Measurements from ENCODE around the gene ANKRD33B.
A peak's percentile ranks its signal among the peaks of the same experiment; 100 is the strongest.

The ANKRD33B gene

DNA sequence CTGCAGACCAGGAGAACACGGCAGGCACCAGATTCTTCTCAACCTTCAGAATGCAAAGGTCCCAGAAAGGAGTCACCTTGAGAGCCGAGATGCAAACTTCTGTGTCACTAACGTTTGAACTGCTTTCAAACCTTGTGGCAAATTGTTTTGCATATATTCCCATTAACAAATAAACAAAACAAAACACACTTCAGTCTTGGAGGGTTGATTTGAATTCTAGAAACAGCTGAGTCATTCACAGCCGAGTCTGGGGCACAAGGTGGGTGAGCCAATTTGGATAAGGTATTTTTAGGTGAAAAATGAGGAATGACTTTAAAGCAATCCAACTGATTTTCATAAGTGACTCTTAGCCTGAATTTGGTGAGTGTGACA lies 38.8 kb upstream of the ANKRD33B start:
- no peaks in the 10 kb centered on the region for H3K9me3 ChIP-seq (ENCODE audit: control insufficient read depth, low read length)
- H3K27ac ChIP-seq (ENCODE audit: insufficient read depth, low read length, poor library complexity, severe bottlenecking), result no peak overlapping the region
- H3K4me1 ChIP-seq (ENCODE audit: control insufficient read depth, insufficient read depth, low read length, poor library complexity, severe bottlenecking), result no peaks in the 10 kb centered on the region
- DNase-seq, result no peak
- H3K36me3 ChIP-seq (ENCODE audit: control insufficient read depth, insufficient read depth, low read length), result no peaks in the 10 kb centered on the region
- H3K4me3 ChIP-seq (ENCODE audit: insufficient read depth, low read depth, low read length, poor library complexity, severe bottlenecking), result no peak overlapping the region
- no peaks in the 10 kb centered on the region for H3K27me3 ChIP-seq (replicated peaks; ENCODE audit: control insufficient read depth, insufficient read depth, low read length, poor library complexity, severe bottlenecking)

DNA sequence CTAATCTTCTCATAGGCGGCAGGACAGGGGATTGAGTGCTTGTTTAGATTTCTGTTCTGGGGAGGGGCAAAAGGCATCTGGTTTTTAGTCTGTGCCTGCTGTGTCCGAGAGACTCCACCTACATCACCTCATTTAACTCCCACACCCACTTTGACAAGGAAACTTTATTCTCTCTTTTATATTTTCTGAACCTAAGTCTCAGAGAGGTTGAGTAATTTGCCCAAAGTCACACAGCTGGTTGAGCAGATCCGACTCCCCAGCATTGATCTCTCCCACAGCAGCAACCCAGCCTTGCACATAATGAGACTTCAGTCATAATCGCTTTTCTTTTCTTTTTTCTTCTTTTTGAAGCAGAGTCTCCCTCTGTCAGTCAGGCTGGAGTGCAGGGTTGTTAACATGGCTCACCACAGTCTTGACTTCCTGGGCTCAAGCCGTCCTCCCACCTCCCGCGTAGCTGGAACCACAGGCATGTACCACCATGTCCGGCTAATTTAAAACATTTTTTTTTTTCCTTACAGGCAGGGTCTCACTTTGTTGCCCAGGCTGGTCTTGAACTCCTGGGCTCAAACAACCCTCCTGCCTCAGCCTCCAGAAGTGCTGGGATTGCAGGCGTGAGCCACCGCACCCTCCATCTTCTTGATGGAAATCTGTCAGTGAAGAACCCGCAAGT lies 36.5 kb upstream of the ANKRD33B start:
- DNase-seq, result no peak
- Histone ChIP-seq H3K9me3 (ENCODE audit: control insufficient read depth, low read length) (no peaks in the 10 kb centered on the region), H3K36me3 (ENCODE audit: control insufficient read depth, insufficient read depth, low read length) (no peaks in the 10 kb centered on the region), H3K4me3 (ENCODE audit: insufficient read depth, low read depth, low read length, poor library complexity, severe bottlenecking) (no peak overlapping the region), H3K27me3 (replicated peaks; ENCODE audit: control insufficient read depth, insufficient read depth, low read length, poor library complexity, severe bottlenecking) (no peaks in the 10 kb centered on the region), H3K4me1 (ENCODE audit: control insufficient read depth, insufficient read depth, low read length, poor library complexity, severe bottlenecking) (no peaks in the 10 kb centered on the region), H3K27ac (ENCODE audit: insufficient read depth, low read length, poor library complexity, severe bottlenecking) (no peak overlapping the region)

DNA sequence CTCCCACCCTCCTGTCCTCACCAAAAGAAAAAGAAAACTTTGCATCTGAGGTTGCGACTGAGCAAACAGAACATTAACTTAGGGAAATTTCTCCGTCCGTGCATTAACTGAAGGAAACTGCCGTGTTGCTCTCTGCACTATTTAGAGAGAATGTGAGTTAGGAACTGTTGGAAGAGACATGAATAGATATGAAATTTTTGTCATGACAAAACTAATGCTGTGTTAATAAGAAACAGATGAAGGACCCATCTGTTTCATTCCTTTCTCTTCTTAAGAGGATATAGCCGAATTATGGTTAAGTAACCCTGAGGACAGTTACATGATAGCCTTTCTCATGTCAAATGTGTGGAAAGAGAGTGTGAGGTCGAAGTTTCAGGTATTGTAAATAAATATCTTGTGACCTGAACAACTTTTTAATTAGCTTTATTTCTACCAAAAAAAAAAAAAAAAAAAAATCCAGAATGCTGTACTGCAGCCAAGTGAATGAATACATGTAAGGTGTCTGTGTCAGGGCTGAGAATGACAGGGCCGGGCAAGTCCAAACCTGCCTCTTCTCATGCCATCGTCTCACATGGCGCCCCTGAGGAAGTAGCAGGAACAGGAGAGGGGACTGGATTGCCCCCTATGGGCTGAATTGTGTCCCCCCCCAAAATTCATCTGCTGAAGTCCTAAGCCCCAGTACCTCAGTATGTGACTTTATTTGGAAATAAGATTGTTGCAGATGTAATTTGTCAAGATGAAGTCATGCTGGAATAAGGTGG lies 35.6 kb upstream of the ANKRD33B start:
- Histone ChIP-seq H3K27ac (ENCODE audit: insufficient read depth, low read length, poor library complexity, severe bottlenecking) (no peak overlapping the region), H3K36me3 (ENCODE audit: control insufficient read depth, insufficient read depth, low read length) (no peaks in the 10 kb centered on the region), H3K9me3 (ENCODE audit: control insufficient read depth, low read length) (no peaks in the 10 kb centered on the region), H3K4me3 (ENCODE audit: insufficient read depth, low read depth, low read length, poor library complexity, severe bottlenecking) (no peak overlapping the region), H3K4me1 (ENCODE audit: control insufficient read depth, insufficient read depth, low read length, poor library complexity, severe bottlenecking) (peaks cover 3% of the 10 kb centered on the region), H3K27me3 (replicated peaks; ENCODE audit: control insufficient read depth, insufficient read depth, low read length, poor library complexity, severe bottlenecking) (no peaks in the 10 kb centered on the region)
- DNase-seq, result no peak

DNA sequence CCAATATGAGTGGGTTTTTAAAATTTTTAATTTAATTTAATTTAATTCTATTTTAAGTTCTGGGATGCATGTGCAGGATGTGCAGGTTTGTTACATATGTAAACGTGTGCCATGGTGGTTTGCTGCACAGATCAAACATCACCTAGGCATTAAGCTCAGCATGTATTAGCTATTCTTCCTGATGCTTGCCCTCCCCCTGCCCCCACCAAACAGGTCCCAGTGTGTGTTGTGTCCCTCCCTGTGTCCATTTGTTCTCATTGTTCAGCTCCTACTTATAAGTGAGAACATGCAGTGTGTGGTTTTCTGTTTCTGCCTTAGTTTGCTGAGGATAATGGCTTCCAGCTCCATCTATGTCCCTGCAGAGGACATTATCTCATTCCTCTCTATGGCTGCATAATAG lies 35.0 kb upstream of the ANKRD33B start:
- H3K9me3 ChIP-seq (ENCODE audit: control insufficient read depth, low read length), result no peaks in the 10 kb centered on the region
- DNase-seq, result no peak
- no peak overlapping the region for H3K4me3 ChIP-seq (ENCODE audit: insufficient read depth, low read depth, low read length, poor library complexity, severe bottlenecking)
- no peaks in the 10 kb centered on the region for H3K36me3 ChIP-seq (ENCODE audit: control insufficient read depth, insufficient read depth, low read length)
- no peaks in the 10 kb centered on the region for H3K27me3 ChIP-seq (replicated peaks; ENCODE audit: control insufficient read depth, insufficient read depth, low read length, poor library complexity, severe bottlenecking)
- H3K27ac ChIP-seq (ENCODE audit: insufficient read depth, low read length, poor library complexity, severe bottlenecking), result no peak overlapping the region
- peaks cover 4% of the 10 kb centered on the region for H3K4me1 ChIP-seq (ENCODE audit: control insufficient read depth, insufficient read depth, low read length, poor library complexity, severe bottlenecking)

DNA sequence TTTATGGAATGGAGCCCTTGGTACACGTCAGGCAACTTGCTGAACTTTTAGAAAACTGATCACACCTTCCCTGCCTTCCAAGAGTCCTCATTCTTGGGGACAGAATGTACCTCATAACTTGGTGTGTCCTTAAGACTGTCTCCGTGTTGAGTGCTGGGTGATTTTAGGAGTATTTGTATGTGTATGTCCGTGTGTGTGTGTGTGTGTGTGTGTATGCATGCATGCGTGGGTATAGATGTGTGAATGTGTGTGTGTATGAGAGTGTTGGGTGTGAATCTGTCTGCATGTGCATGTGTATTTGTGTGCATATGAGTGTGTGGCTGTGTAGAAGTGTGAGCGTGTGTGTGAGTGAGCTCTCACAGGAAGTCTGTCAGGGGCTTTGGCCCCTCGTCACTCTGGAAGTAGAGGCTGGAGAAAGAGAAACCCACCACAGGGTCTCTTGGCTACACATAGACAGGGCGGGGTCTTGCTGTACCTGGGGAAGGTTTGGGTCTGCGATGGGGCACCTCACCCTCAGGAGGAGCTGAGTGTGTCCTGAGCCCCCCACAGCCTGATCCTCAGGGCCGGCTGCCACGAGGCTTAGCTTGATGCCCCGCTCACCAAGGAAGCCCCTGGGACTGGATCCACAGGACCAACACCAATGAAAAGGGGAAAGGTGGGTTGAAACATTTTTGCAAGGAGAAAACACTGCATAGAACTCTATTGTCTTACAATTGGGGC lies 33.1 kb upstream of the ANKRD33B start:
- Histone ChIP-seq H3K9me3 (ENCODE audit: control insufficient read depth, low read length) (no peaks in the 10 kb centered on the region), H3K27me3 (replicated peaks; ENCODE audit: control insufficient read depth, insufficient read depth, low read length, poor library complexity, severe bottlenecking) (no peaks in the 10 kb centered on the region), H3K4me3 (ENCODE audit: insufficient read depth, low read depth, low read length, poor library complexity, severe bottlenecking) (no peak overlapping the region), H3K36me3 (ENCODE audit: control insufficient read depth, insufficient read depth, low read length) (no peaks in the 10 kb centered on the region), H3K27ac (ENCODE audit: insufficient read depth, low read length, poor library complexity, severe bottlenecking) (no peak overlapping the region), H3K4me1 (ENCODE audit: control insufficient read depth, insufficient read depth, low read length, poor library complexity, severe bottlenecking) (peaks cover 4% of the 10 kb centered on the region)
- no peak for DNase-seq

DNA sequence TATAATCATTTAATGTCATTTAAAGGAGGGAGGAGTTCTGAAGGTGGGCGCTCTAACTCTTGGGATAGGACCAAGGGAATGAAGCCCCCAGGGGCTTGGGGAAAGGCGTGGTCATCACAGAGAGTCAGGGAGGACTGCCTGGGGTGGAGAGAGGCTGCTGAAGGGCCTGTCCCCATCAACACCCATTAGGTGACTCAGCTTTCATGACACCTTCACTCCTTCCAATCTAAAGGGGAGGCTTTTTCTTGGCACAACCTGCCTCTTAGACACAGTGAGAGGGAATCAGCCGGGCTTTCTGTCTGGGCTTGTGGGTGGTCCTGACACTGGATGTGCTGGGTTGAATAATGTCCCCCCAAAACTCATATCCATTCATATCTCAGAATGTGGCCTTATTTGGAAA lies 31.4 kb upstream of the ANKRD33B start:
- no peaks in the 10 kb centered on the region for H3K36me3 ChIP-seq (ENCODE audit: control insufficient read depth, insufficient read depth, low read length)
- H3K27ac ChIP-seq (ENCODE audit: insufficient read depth, low read length, poor library complexity, severe bottlenecking), result no peak overlapping the region
- H3K27me3 ChIP-seq (replicated peaks; ENCODE audit: control insufficient read depth, insufficient read depth, low read length, poor library complexity, severe bottlenecking), result no peaks in the 10 kb centered on the region
- DNase-seq, result no peak
- H3K4me3 ChIP-seq (ENCODE audit: insufficient read depth, low read depth, low read length, poor library complexity, severe bottlenecking), result no peak overlapping the region
- H3K9me3 ChIP-seq (ENCODE audit: control insufficient read depth, low read length), result no peaks in the 10 kb centered on the region
- H3K4me1 ChIP-seq (ENCODE audit: control insufficient read depth, insufficient read depth, low read length, poor library complexity, severe bottlenecking), result peaks cover 8% of the 10 kb centered on the region

DNA sequence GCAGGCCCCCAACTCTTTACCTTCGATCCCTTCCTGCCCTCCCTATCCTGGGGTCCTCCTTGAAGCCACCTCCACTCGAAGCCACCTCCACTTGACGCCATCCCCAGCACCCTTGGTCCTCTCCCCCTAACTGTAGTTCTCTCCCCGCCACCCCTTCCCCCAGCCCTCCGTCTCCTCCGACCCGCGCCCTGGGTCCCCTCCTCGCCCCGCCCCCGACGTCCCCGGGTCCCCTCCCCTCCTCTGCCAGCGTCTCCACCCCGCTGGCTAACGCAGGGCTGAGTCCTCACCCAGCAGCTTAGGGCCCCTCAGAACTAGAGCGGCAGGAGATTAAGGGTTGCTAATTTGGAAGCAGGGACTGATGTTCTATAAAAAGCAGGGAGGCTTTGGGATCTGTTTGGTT lies 30.6 kb upstream of the ANKRD33B start:
- no peak for DNase-seq
- Histone ChIP-seq H3K4me1 (ENCODE audit: control insufficient read depth, insufficient read depth, low read length, poor library complexity, severe bottlenecking) (peaks cover 12% of the 10 kb centered on the region), H3K27ac (ENCODE audit: insufficient read depth, low read length, poor library complexity, severe bottlenecking) (no peak overlapping the region), H3K4me3 (ENCODE audit: insufficient read depth, low read depth, low read length, poor library complexity, severe bottlenecking) (no peak overlapping the region), H3K9me3 (ENCODE audit: control insufficient read depth, low read length) (no peaks in the 10 kb centered on the region), H3K36me3 (ENCODE audit: control insufficient read depth, insufficient read depth, low read length) (no peaks in the 10 kb centered on the region), H3K27me3 (replicated peaks; ENCODE audit: control insufficient read depth, insufficient read depth, low read length, poor library complexity, severe bottlenecking) (no peaks in the 10 kb centered on the region)

DNA sequence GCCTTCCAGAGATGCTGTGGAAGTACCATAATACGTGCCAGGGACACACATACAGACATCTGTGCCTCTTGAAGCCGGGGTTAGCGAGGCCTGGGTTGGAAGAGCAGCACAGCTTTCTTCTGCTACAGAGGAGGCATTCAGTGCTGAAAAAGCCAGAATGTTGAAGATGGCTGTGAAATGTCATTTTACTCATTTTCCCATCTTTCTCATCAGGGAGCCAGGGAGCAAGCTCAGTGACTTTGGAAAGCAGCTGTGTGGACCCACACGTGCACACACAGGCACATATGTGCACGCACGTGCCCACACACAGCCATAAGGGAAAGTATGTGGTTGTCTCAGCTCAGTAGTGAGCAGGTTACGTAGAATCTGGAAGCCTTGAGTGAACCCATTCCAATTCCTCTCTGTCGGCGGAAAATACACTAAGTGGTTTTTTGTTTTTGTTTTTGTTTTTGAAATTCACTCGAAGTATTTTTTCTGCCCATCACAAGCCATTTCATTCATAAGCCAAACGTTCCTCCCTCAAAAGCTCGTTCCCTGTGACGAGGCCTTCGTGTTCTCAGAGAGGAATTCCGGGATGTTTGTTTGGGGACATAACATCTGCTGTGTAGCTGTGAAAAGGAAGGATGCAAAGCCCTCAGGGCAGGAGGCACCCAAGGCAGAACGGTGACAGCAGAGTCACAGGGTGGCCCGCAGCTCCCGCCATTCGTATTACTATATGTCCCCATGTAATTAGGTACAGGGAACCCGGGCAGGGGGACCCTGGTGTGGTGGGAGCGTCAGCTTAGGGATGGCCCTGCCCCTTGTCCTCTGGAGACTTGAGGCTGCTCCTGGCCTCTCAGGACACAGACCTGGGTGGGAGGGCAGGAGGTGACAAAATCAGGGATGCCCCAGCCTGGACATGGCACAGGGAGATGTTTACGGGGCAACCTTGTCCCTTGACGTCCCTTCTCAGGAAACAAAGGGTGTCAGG lies 29.0 kb upstream of the ANKRD33B start:
- peaks cover 12% of the 10 kb centered on the region for H3K4me1 ChIP-seq (ENCODE audit: control insufficient read depth, insufficient read depth, low read length, poor library complexity, severe bottlenecking)
- H3K36me3 ChIP-seq (ENCODE audit: control insufficient read depth, insufficient read depth, low read length), result no peaks in the 10 kb centered on the region
- no peaks in the 10 kb centered on the region for H3K27me3 ChIP-seq (replicated peaks; ENCODE audit: control insufficient read depth, insufficient read depth, low read length, poor library complexity, severe bottlenecking)
- DNase-seq, result no peak
- no peaks in the 10 kb centered on the region for H3K9me3 ChIP-seq (ENCODE audit: control insufficient read depth, low read length)
- H3K4me3 ChIP-seq (ENCODE audit: insufficient read depth, low read depth, low read length, poor library complexity, severe bottlenecking), result no peak overlapping the region
- no peak overlapping the region for H3K27ac ChIP-seq (ENCODE audit: insufficient read depth, low read length, poor library complexity, severe bottlenecking)

DNA sequence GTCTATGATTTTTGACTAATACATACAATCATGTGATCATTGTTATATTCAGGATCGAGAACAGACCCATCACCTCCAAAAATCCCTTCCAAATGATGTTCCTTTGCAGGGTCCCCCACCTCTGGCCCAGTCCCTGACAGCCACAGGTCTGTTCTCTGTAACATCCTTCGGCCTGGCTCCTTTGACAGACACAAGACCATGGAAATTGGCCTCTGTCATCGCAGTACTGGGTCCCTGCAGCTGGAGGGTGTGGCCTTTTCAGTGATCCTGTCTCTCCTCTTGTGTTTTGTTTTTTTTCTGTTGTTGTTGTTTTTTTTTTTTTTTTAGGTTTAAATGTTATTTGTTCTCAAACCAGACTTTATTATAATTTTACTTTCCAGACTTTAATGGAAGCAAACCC lies 27.4 kb upstream of the ANKRD33B start:
- peak overlapping the region; percentile 7 for H3K4me3 ChIP-seq (ENCODE audit: insufficient read depth, low read depth, low read length, poor library complexity, severe bottlenecking)
- DNase-seq, result no peak
- H3K27me3 ChIP-seq (replicated peaks; ENCODE audit: control insufficient read depth, insufficient read depth, low read length, poor library complexity, severe bottlenecking), result no peaks in the 10 kb centered on the region
- H3K9me3 ChIP-seq (ENCODE audit: control insufficient read depth, low read length), result no peaks in the 10 kb centered on the region
- H3K27ac ChIP-seq (ENCODE audit: insufficient read depth, low read length, poor library complexity, severe bottlenecking), result no peak overlapping the region
- H3K4me1 ChIP-seq (ENCODE audit: control insufficient read depth, insufficient read depth, low read length, poor library complexity, severe bottlenecking), result peaks cover 12% of the 10 kb centered on the region
- no peaks in the 10 kb centered on the region for H3K36me3 ChIP-seq (ENCODE audit: control insufficient read depth, insufficient read depth, low read length)
